HUES64 (cell line): ENCODE data around the gene NTSR1.

Experiments used
- H3K27ac ChIP-seq: 2 replicates; pipeline ENCODE4 v1.7.0; 2013; ENCODE audit warnings: low read depth, low read length, inconsistent platforms
- H3K27me3 ChIP-seq: 2 replicates; pipeline ENCODE4 v1.6.1; 2013; ENCODE audit warnings: mild to moderate bottlenecking, low read length; ENCODE audit not compliant: insufficient read depth
- H3K36me3 ChIP-seq: 2 replicates; pipeline ENCODE4 v1.6.1; 2013; ENCODE audit warnings: mild to moderate bottlenecking, low read length; ENCODE audit not compliant: insufficient read depth
- H3K4me1 ChIP-seq: 2 replicates; pipeline ENCODE4 v1.6.1; 2013; ENCODE audit warnings: mild to moderate bottlenecking, low read length, moderate library complexity; ENCODE audit not compliant: insufficient read depth
- H3K4me3 ChIP-seq: 2 replicates; pipeline ENCODE4 v1.5.1; 2013; ENCODE audit warnings: mild to moderate bottlenecking, low read length, moderate library complexity
- H3K9ac ChIP-seq: 2 replicates; pipeline ENCODE4 v1.6.1; 2013; ENCODE audit warnings: mild to moderate bottlenecking, low read depth, low read length
- H3K9me3 ChIP-seq: 2 replicates; pipeline ENCODE4 v1.6.1; 2013; ENCODE audit warnings: low read depth, low read length; ENCODE audit not compliant: insufficient read depth
- WGBS: fragments of 150-250, 120-280 bp; methylation state at CpG from one replicate; pipeline ENCODE4 v1.1.7; 2013; ENCODE audit warnings: missing lambda C conversion rate; 5-methylcytosine and 5-hydroxymethylcytosine counted together

NTSR1 gene

DNA sequence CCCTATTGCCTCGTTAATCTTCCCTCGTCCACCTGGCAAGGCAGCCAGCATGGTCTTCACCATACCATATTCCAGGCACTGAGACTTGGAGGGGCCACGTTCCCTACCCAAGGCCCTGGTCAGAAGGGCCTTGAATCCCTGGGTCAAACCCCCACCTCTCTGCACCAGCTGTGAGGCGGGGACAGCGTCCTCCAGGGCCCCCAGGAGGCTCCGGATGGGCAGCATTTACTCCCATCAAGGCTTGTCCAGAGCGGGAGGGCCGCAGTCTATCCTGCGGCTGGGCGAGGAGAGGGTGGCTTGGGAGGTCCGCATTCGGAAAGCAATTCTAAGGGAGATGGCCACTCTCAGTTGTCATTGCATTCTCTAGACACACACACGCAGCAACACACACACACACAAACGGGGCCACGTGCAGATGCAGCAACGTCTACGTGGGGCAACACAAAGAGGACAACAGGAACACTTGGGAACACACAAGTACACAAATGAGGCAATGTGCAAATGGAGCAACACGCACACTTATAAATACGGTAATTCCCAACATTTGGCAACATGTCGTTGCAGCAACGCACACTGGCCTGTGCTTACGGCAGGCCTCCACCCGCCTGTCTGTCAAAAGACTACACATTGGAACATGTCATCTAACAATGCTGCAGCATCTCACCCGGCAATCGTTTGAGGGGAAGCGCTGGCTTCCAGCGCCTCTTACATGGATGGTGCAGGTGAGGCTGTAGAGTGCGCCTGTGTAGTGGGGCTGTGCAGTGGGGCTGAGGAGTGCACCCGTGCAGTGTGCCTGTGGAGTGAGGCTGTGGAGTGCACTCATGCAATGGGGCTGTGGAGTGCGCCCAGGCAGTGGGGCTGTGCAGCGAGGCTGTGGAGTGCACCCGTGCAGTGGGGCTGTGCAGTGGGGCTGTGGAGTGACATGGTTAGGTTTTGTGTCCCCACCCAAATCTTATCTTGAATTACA is 12.9 kb upstream of the NTSR1 start:
- Histone ChIP-seq H3K9ac (no peak overlapping the region), H3K36me3 (no peaks in the 10 kb centered on the region), H3K4me1 (no peaks in the 10 kb centered on the region), H3K4me3 (no peak overlapping the region), H3K9me3 (no peaks in the 10 kb centered on the region), H3K27me3 (no peaks in the 10 kb centered on the region), H3K27ac (no peak overlapping the region)
- WGBS, result 91% methylated on average over 31 of the region's 32 CpGs

DNA sequence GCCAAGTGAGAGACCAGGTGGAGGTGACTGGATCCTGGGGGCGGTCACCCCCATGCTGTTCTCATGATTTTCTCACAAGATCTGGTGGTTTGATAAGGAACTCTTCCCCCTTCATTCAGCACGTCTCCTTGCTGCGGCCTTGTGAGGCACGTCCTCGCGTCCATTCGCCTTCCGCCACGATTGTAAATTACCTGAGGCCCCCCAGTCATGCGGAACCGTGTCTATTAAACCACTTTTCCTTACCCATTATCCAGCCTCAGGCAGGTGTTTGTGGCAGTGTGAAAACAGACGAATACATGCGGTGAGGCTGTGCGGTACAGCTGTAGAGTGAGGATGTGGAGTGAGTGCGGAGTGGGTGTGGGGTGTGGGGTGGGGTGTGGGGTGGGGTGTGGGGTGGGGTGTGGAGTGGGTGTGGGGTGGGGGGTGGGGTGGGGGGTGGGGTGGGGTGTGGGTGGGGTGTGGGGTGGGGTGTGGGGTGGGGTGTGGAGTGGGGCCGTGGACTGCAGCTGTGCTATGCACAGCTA is 12.1 kb upstream of the NTSR1 start:
- no peaks in the 10 kb centered on the region for H3K9me3 ChIP-seq
- H3K36me3 ChIP-seq, result no peaks in the 10 kb centered on the region
- no peaks in the 10 kb centered on the region for H3K27me3 ChIP-seq
- no peaks in the 10 kb centered on the region for H3K4me1 ChIP-seq
- H3K27ac ChIP-seq, result no peak overlapping the region
- H3K9ac ChIP-seq, result no peak overlapping the region
- WGBS, result 92% methylated on average over 11 of the region's 16 CpGs
- H3K4me3 ChIP-seq, result no peak overlapping the region

- Histone ChIP-seq H3K4me3 (no peak overlapping the region), H3K27me3 (no peaks in the 10 kb centered on the region), H3K9ac (no peak overlapping the region), H3K4me1 (no peaks in the 10 kb centered on the region), H3K9me3 (no peaks in the 10 kb centered on the region), H3K36me3 (no peaks in the 10 kb centered on the region), H3K27ac (no peak overlapping the region)
- 91% methylated on average over 10 of the region's 10 CpGs for WGBS
Observed at GRCh38 chr20:62696989-62697388, 11.6 kb upstream of the NTSR1 start.

GRCh38 chr20:62697468-62697912 is 11.1 kb upstream of the NTSR1 start:
- Histone ChIP-seq H3K36me3 (no peaks in the 10 kb centered on the region), H3K4me1 (no peaks in the 10 kb centered on the region), H3K9ac (no peak overlapping the region), H3K4me3 (no peak overlapping the region), H3K27me3 (no peaks in the 10 kb centered on the region), H3K9me3 (no peaks in the 10 kb centered on the region), H3K27ac (no peak overlapping the region)
- WGBS, result 93% methylated on average over 11 of the region's 11 CpGs

GRCh38 chr20:62698231-62698630 is 10.4 kb upstream of the NTSR1 start:
- H3K9me3 ChIP-seq, result no peaks in the 10 kb centered on the region
- WGBS, result 92% methylated on average over 14 of the region's 14 CpGs
- H3K4me1 ChIP-seq, result no peaks in the 10 kb centered on the region
- H3K27ac ChIP-seq, result no peak overlapping the region
- H3K36me3 ChIP-seq, result no peaks in the 10 kb centered on the region
- H3K27me3 ChIP-seq, result no peaks in the 10 kb centered on the region
- no peak overlapping the region for H3K4me3 ChIP-seq
- no peak overlapping the region for H3K9ac ChIP-seq

DNA sequence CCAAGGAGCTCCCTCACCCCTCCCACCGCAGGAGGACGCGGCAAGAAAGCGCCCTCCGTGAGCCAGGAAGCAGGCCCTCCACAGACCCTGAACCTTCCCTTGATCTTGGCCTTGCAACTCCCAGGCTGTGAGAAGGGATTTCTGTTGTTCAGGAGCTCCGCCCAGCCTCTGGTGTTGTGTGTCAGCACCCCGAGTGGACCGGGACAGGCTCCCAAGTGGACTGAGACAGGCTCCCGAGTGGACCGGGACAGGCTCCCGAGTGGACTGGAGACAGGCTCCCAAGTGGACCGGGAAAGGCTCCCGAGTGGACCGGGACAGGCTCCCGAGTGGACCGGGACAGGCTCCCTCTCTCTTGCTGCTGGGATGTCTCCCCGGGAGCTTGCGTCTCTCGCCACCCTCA is 9.3 kb upstream of the NTSR1 start:
- H3K4me1 ChIP-seq, result no peaks in the 10 kb centered on the region
- no peaks in the 10 kb centered on the region for H3K36me3 ChIP-seq
- no peak overlapping the region for H3K27ac ChIP-seq
- no peaks in the 10 kb centered on the region for H3K27me3 ChIP-seq
- H3K9ac ChIP-seq, result no peak overlapping the region
- H3K4me3 ChIP-seq, result no peak overlapping the region
- H3K9me3 ChIP-seq, result no peaks in the 10 kb centered on the region
- 94% methylated on average over 19 of the region's 19 CpGs for WGBS

- Histone ChIP-seq H3K4me1 (no peaks in the 10 kb centered on the region), H3K27ac (no peak overlapping the region), H3K9me3 (no peaks in the 10 kb centered on the region), H3K4me3 (no peak overlapping the region), H3K36me3 (no peaks in the 10 kb centered on the region), H3K27me3 (no peaks in the 10 kb centered on the region), H3K9ac (no peak overlapping the region)
- WGBS, result 86% methylated on average over 12 of the region's 12 CpGs
Observed at GRCh38 chr20:62699741-62700140, 8.9 kb upstream of the NTSR1 start.

DNA sequence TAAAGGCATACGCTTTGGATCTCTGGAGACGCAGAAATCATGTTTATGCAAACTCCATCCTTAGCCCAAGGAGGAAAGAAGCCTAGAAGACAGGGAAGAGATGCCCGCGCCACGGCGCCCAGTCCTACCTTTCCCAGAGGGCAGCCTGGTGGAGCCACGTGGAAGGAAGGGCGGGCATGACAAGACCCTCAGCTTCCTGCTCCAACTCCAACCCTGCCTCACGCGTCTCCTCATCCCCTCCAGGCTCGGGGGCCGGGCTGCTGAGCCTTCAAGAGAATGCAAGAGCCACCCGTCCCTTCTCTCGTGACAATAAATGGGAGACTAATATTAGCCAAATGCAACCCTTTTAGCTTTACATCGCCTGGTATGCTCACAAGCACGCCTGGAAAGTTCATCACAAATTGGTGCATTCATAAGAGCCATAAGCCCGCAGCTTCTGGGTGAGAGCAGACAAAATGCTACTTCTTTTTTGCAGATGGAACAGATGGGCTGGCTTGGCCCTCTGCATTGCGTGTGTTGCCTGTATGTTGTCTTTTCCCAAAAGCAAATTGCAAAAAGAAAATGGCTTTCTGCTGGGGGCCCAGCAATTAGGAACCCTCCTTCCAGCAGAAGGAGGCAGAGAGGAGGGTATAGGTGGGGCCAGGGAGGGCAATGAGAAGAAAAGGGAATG is 8.2 kb upstream of the NTSR1 start:
- no peak overlapping the region for H3K4me3 ChIP-seq
- no peaks in the 10 kb centered on the region for H3K27me3 ChIP-seq
- no peaks in the 10 kb centered on the region for H3K9me3 ChIP-seq
- H3K36me3 ChIP-seq, result no peaks in the 10 kb centered on the region
- no peak overlapping the region for H3K27ac ChIP-seq
- no peak overlapping the region for H3K9ac ChIP-seq
- WGBS, result 94% methylated on average over 18 of the region's 18 CpGs
- no peaks in the 10 kb centered on the region for H3K4me1 ChIP-seq

DNA sequence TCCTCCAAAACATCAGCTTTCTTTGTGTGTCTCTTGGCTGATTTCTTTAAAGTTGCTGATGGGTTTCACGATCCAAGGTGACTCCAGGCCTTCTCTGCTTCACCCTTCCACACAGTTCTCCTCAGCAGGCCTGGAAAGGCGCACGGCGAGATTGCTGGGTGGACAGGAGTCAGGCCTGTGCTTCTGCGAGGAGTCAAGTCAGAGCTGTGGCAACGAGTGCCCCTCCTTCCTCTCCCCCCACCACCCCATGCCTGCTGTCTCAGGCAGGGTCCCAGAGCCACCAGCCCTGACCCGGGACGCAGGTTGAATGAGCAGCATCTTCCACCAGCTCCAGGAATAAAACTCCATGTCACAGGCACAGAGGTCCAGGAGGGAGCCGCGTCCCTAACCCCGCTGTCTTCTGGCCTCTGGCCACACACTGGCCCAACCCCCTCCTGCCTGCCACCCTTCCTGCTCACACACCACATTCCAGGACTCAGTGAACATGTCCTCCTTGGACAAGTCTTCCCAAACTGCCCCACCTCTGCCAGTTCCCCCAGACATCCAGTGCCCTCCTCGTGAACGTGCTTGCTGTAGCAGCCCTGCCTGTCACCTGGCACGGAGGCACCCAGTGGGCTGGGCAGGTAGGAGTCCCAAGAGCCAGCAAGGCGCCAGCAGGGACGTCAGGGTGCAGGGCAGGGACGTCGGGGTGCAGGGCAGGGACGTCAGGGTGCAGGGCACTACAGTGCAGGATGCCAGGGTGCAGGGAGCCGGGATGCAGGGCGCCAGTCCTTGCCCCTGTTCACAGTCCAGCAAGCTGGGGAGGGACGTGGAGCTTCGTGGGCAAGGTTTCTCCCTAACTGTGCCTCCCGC is 7.2 kb upstream of the NTSR1 start:
- no peaks in the 10 kb centered on the region for H3K4me1 ChIP-seq
- WGBS, result 87% methylated on average over 24 of the region's 24 CpGs
- no peaks in the 10 kb centered on the region for H3K27me3 ChIP-seq

DNA sequence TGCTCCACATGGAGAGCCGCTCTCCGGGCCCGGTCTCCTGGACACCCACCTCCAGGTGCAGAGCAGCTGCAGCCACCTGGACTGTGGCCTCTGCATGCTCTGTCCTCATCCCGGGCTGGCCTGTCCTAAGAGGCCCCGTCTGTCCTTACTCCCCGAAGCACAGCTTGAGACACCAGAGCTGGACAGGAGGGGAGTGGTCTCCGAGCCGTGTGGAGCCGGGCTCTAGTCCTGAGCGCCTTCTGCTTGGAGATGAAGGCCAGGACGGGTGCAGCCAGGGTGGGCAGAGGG is 6.7 kb upstream of the NTSR1 start:
- H3K4me3 ChIP-seq, result no peak overlapping the region
- no peak overlapping the region for H3K27ac ChIP-seq
- WGBS, result 88% methylated on average over 11 of the region's 11 CpGs
- H3K4me1 ChIP-seq, result no peaks in the 10 kb centered on the region
- H3K27me3 ChIP-seq, result no peaks in the 10 kb centered on the region
- H3K9me3 ChIP-seq, result no peaks in the 10 kb centered on the region
- no peak overlapping the region for H3K9ac ChIP-seq
- H3K36me3 ChIP-seq, result no peaks in the 10 kb centered on the region

More for the DNA sequence above, 7.2 kb upstream of the NTSR1 start:
- Histone ChIP-seq H3K27ac (no peak overlapping the region), H3K4me3 (no peak overlapping the region), H3K36me3 (no peaks in the 10 kb centered on the region), H3K9ac (no peak overlapping the region), H3K9me3 (no peaks in the 10 kb centered on the region)
